Right forelimb (tissue), 1 donor: ENCODE measurements around the gene LGR4.
"Not testable (repeated sequence)": the region's sequence is repeated elsewhere in the genome, so short reads cannot be mapped to it uniquely, and the experiment has no call there.

Source experiments
- DNase-seq: peaks from one replicate; pipeline ENCODE4 v3.0.0-alpha.2; 2018

LGR4 gene

GRCh38 chr11:27331981-27332380, 140.6 kb downstream of the LGR4 start:
- DNase-seq, result no peak

GRCh38 chr11:27330633-27331270, 141.8 kb downstream of the LGR4 start:
- DNase-seq, result no peak

GRCh38 chr11:27329867-27330632, 142.5 kb downstream of the LGR4 start:
- no peak for DNase-seq

GRCh38 chr11:27328614-27329013, 144.0 kb downstream of the LGR4 start:
- DNase-seq, result no peak

- not testable (repeated sequence) for DNase-seq
Observed at GRCh38 chr11:27327064-27327463, 145.5 kb downstream of the LGR4 start.

- not testable (repeated sequence) for DNase-seq
Observed at GRCh38 chr11:27322196-27322595, 150.4 kb downstream of the LGR4 start.

- not testable (repeated sequence) for DNase-seq
Observed at GRCh38 chr11:27321340-27321739, 151.2 kb downstream of the LGR4 start.

- no peak for DNase-seq
Observed at GRCh38 chr11:27319072-27319471, 153.5 kb downstream of the LGR4 start.

GRCh38 chr11:27317751-27318150, 154.8 kb downstream of the LGR4 start:
- DNase-seq, result no peak
